GM12878 (cell line): Measurements from ENCODE around the gene RBM43. TPM values are rescaled to one million over a fixed set of nuclear protein-coding genes. Genes with fewer than 3 reads are reported as not detected.

ENCODE experiments used
- ATAC-seq: fragments of 200-7000 bp; cut with Tn5 transposase; 3 replicates; pipeline ENCODE4 v1.9.1; 2020; ENCODE audit warnings: mild to moderate bottlenecking, moderate library complexity
- BruUV-seq: library from RNA; stranded (reverse); fragments of 400-500 nt; replicated peaks from 2 replicates; lab custom pipeline; 2021; lab: Mats Ljungman, UMichigan
- CTCF ChIA-PET: fragments of 300-600 bp; sonication (Branson Sonifier 250); formaldehyde crosslinking; extraction: SDS; loops from one replicate; lab custom pipeline; 2021; ENCODE audit warnings: inconsistent platforms; lab: Yijun Ruan, JAX
- POLR2A ChIA-PET: fragments of 350-600 bp; formaldehyde crosslinking; extraction: SDS; loops from one replicate; lab custom pipeline; 2021; ENCODE audit warnings: inconsistent platforms; lab: Charles Lee
- RAD21 ChIA-PET: fragments of 300-600 bp; sonication (Branson Sonifier 250); formaldehyde crosslinking; loops from one replicate; lab custom pipeline; 2023; ENCODE audit warnings: antibody characterized with exemption; ENCODE audit not compliant: unreplicated experiment; lab: Charles Lee
- SMC1A ChIA-PET: fragments of 300-600 bp; sonication (Branson Sonifier 250); formaldehyde crosslinking; loops from one replicate; lab custom pipeline; 2023; ENCODE audit not compliant: unreplicated experiment, uncharacterized antibody; lab: Charles Lee
- DNase-seq: peaks from one replicate; pipeline ENCODE4 v3.0.0-alpha.2; 2011; ENCODE audit warnings: low read depth, low spot score
- FAIRE-seq: peaks from 3 replicates; lab custom pipeline; 2011; peaks lifted over from hg19 to GRCh38; lab: Jason Lieb, UNC
- H2AFZ ChIP-seq: 2 replicates; pipeline ENCODE4 v1.6.0; 2011; ENCODE audit warnings: low read depth, low read length, control low read depth; ENCODE audit not compliant: control insufficient read depth
- H3K27ac ChIP-seq: 2 replicates; pipeline ENCODE4 v1.5.1; 2011; ENCODE audit warnings: control low read depth; ENCODE audit not compliant: control insufficient read depth, insufficient read depth
- H3K27me3 ChIP-seq, 2 experiments: replicated peaks in 1 of 2; 2 replicates each; pipeline versions ENCODE4 v1.6.0 to v1.6.1; 2011; ENCODE audit warnings: low read length in 1 of 2; ENCODE audit not compliant: control insufficient read depth in 2 of 2, insufficient read depth in 2 of 2
- H3K36me3 ChIP-seq, 2 experiments: 2 replicates each; pipeline ENCODE4 v1.5.1; 2011; ENCODE audit warnings: low read length in 1 of 2; ENCODE audit not compliant: control insufficient read depth in 2 of 2, insufficient read depth in 2 of 2
- H3K4me1 ChIP-seq: 2 replicates; pipeline ENCODE4 v1.6.1; 2011; ENCODE audit warnings: mild to moderate bottlenecking, low read length, moderate library complexity, mixed read lengths; ENCODE audit not compliant: control insufficient read depth, insufficient read depth
- H3K4me2 ChIP-seq: 2 replicates; pipeline ENCODE4 v1.6.0; 2011; ENCODE audit warnings: control low read depth; ENCODE audit not compliant: control insufficient read depth, insufficient read depth
- H3K4me3 ChIP-seq: fragments of 200-600 bp; sonication (generic); 2 replicates; pipeline ENCODE4 v1.5.1; 2016
- H3K79me2 ChIP-seq: 2 replicates; pipeline ENCODE4 v1.6.0; 2011; ENCODE audit warnings: low read length; ENCODE audit not compliant: control insufficient read depth, insufficient read depth
- H3K9ac ChIP-seq: 2 replicates; pipeline ENCODE4 v1.8.0; 2011; ENCODE audit warnings: low read length, control low read depth, mixed read lengths; ENCODE audit not compliant: control insufficient read depth, insufficient read depth
- H3K9me3 ChIP-seq: replicated peaks from 3 replicates; pipeline ENCODE4 v1.5.1; 2011; ENCODE audit warnings: mild to moderate bottlenecking, low read length; ENCODE audit not compliant: control insufficient read depth, insufficient read depth
- H4K20me1 ChIP-seq: 2 replicates; pipeline ENCODE4 v1.6.0; 2011; ENCODE audit not compliant: control insufficient read depth, insufficient read depth
- CEBPB ChIP-seq, 2 experiments: fragments of 150-350 bp in 1 of 2; IDR thresholded peaks; 2 replicates each; pipeline ENCODE4 v1.6.1; 2012 to 2014; ENCODE audit warnings: low read depth in 2 of 2, low read length in 2 of 2, borderline replicate concordance in 1 of 2, inconsistent platforms in 1 of 2
- EP300 ChIP-seq, 2 experiments: fragments of 150-350 bp in 1 of 2; IDR thresholded peaks; 2 replicates each; pipeline ENCODE4 v1.6.1; 2011 to 2012; ENCODE audit warnings: low read depth in 2 of 2, low read length in 2 of 2, borderline replicate concordance in 1 of 2, improper control_type of control experiment in 1 of 2, inconsistent platforms in 1 of 2; ENCODE audit not compliant: control insufficient read depth in 1 of 2
- MTA3 ChIP-seq: IDR thresholded peaks from 2 replicates; pipeline ENCODE4 v1.6.1; 2012; ENCODE audit warnings: low read length, inconsistent platforms, borderline replicate concordance
- REST ChIP-seq: IDR thresholded peaks from 2 replicates; pipeline ENCODE4 v1.6.1; 2012; ENCODE audit warnings: mild to moderate bottlenecking, low read depth, low read length
- in situ Hi-C: fragments of 300-500 bp; cut with MboI; formaldehyde crosslinking; loops from 9 replicates; pipeline ENCODE4 v1.14.3; 2018; ENCODE audit warnings: mixed read lengths
- intact Hi-C: fragments of 100-400 bp; cut with micrococcal nuclease; formaldehyde crosslinking; loops from one replicate; pipeline ENCODE4 v1.14.2; 2022; ENCODE audit not compliant: unreplicated experiment
- polyA plus RNA-seq, 11 experiments: library from polyadenylated mRNA; depleted of rRNA in 4 of 11; unstranded in 6 of 11; stranded (reverse) in 5 of 11; fragments of >200 nt; fragmentation: Nextera tagmentation in 4 of 11; fragmentation: Illumina TruSeq in 1 of 11; extraction: Ambion mirVana in 4 of 11; extraction: Trizol in 1 of 11; gene quantifications; 1 replicate in 1 of 11; 2 replicates in 10 of 11; pipeline versions ENCODE4 v1.2.1 to v1.2.3, GENCODE V29; 2011 to 2016; ENCODE audit warnings: inconsistent platforms in 2 of 11, missing spikeins in 2 of 11, low read depth in 1 of 11
- total RNA-seq, 4 experiments: library from RNA; depleted of rRNA in 3 of 4; stranded (reverse); fragments of >200 nt in 3 of 4; fragmentation: Illumina TruSeq in 1 of 4; extraction: Trizol in 1 of 4; gene quantifications; 2 replicates each; pipeline versions ENCODE4 v1.2.1 to v1.2.3, GENCODE V29; 2013 to 2021

Gene RBM43
- total and polyA plus RNA-seq, 10 of the 15 experiments (the other 5 are each of a cell fraction or from before 2014, with no cell fraction given), result 0.86 to 5.3 (median 2.6) TPM

DNA sequence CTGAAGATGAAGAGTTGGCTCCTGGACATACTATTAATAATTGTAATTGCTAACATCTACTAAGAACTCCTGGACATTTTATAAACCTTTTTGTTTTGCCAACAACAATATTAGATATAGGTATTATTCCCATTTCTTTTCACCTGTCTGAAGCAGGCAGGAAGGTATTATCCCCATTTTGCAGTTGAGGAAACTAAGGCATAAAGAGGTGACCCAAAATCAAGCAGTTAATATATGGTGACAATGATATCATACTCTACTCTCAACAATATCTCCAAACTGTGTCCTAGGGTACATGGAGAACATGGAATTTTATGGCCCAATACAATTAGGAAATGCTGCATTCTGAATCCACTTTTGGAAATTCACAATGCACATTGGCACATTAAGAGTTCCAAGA, 29.6 kb upstream of the RBM43 start:
- H3K79me2 ChIP-seq, result peaks cover 26% of the 10 kb centered on the region
- DNase-seq, result no peak
- FAIRE-seq, result no peak
- ChIA-PET SMC1A (interaction anchor here (1.0 kb wide), 1 partner anchor 122 kb away, joined by 5 read pairs; no protein-coding TSS in a partner anchor), RAD21 (interaction anchor here (1.5 to 2.9 kb wide), 2 partner anchors 7 to 30 kb away, joined by 4 to 15 read pairs; partner anchors contain the start of gene RBM43), CTCF (no interaction called here), POLR2A (interaction anchor here (0.6 kb wide), 1 partner anchor 886 kb away, joined by 3 read pairs; no protein-coding TSS in a partner anchor)
- BruUV-seq, result no TSS peak
- no peak overlapping the region for H2AFZ ChIP-seq
- no peak overlapping the region for H3K9ac ChIP-seq
- no peaks in the 10 kb centered on the region for H3K27me3 ChIP-seq
- TF ChIP-seq EP300 (IDR thresholded peaks at IDR 0.05; ENCODE audit: borderline replicate concordance in 1 of 2, control insufficient read depth in 1 of 2, low read depth in 2 of 2, low read length in 2 of 2) (no peak), MTA3 (no peak), REST (no peak), CEBPB (IDR thresholded peaks at IDR 0.05; ENCODE audit: borderline replicate concordance in 1 of 2, low read depth in 2 of 2, low read length in 2 of 2) (no peak)
- H3K27ac ChIP-seq, result no peak overlapping the region; the same call in 1 of the 2 replicates
- in situ Hi-C loops, result loop anchor here (25.0 kb wide), 2 partner anchors 121 to 1421 kb away; partner anchors contain the start of genes ARL6IP6, PRPF40A and RIF1
- H3K4me2 ChIP-seq, result no peak overlapping the region
- no peaks in the 10 kb centered on the region for H3K36me3 ChIP-seq
- H3K4me1 ChIP-seq, result peaks cover 4% of the 10 kb centered on the region; the same call in 1 of the 2 replicates
- intact Hi-C loops, result no loop called here
- no peaks in the 10 kb centered on the region for H4K20me1 ChIP-seq
- H3K9me3 ChIP-seq, result no peaks in the 10 kb centered on the region
- no peak for ATAC-seq
- H3K4me3 ChIP-seq, result no peak overlapping the region
